ENCODE measurements around the gene LRRC4C. TPM values are rescaled to one million over a fixed set of nuclear protein-coding genes. Genes with fewer than 3 reads are reported as not detected.

LRRC4C gene
- polyA plus RNA-seq, 1 donor from 2014 or later, result 24.3 TPM

DNA sequence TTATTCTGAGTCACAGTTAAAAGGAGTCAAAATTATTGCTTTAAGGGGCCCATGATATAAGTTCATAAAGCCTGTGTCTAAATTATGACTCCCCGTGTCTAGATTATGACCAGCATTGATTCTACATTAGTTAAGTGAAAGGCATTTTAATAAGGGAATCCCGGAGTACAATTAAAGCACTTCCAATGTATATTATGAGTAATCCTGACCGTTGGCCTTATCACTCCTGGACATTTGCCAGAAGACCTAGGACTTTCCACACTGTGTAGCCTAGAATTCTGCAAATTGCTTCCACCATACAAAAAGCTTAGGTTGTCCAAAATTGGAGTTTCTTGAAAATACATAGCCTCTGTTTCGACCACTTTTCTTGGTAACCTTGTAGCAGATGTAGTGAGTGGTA, 1292.6 kb downstream of the LRRC4C start:
- H3K9me3 ChIP-seq (ENCODE audit: low read length), result no peaks in the 10 kb centered on the region
- no peak overlapping the region for H3K9ac ChIP-seq (ENCODE audit: low read length)
- H2AFZ ChIP-seq (ENCODE audit: low read depth, low read length), result no peak overlapping the region
- H3F3A ChIP-seq (ENCODE audit: insufficient read depth, low read length, poor library complexity, severe bottlenecking), result no peaks in the 10 kb centered on the region
- no peak overlapping the region for H3K4me2 ChIP-seq (ENCODE audit: low read length)
- TF ChIP-seq TAF1 (IDR thresholded peaks at IDR 0.05; ENCODE audit: low read depth) (no peak), RAD21 (conservative IDR thresholded peaks at IDR 0.05) (no peak)
- no peaks in the 10 kb centered on the region for H3K27me3 ChIP-seq (ENCODE audit: insufficient read depth, low read depth, low read length)
- H3K4me3 ChIP-seq (ENCODE audit: low read length), result no peak overlapping the region
- no peak overlapping the region for H3K27ac ChIP-seq (ENCODE audit: low read length)
- no peaks in the 10 kb centered on the region for H3K36me3 ChIP-seq (ENCODE audit: insufficient read depth, low read length)
- H4K20me1 ChIP-seq (ENCODE audit: insufficient read depth), result no peaks in the 10 kb centered on the region
- H3K79me2 ChIP-seq (replicated peaks; ENCODE audit: insufficient read depth, low read length), result no peaks in the 10 kb centered on the region
- H3K9me2 ChIP-seq (ENCODE audit: insufficient read depth, low read length), result no peaks in the 10 kb centered on the region

DNA sequence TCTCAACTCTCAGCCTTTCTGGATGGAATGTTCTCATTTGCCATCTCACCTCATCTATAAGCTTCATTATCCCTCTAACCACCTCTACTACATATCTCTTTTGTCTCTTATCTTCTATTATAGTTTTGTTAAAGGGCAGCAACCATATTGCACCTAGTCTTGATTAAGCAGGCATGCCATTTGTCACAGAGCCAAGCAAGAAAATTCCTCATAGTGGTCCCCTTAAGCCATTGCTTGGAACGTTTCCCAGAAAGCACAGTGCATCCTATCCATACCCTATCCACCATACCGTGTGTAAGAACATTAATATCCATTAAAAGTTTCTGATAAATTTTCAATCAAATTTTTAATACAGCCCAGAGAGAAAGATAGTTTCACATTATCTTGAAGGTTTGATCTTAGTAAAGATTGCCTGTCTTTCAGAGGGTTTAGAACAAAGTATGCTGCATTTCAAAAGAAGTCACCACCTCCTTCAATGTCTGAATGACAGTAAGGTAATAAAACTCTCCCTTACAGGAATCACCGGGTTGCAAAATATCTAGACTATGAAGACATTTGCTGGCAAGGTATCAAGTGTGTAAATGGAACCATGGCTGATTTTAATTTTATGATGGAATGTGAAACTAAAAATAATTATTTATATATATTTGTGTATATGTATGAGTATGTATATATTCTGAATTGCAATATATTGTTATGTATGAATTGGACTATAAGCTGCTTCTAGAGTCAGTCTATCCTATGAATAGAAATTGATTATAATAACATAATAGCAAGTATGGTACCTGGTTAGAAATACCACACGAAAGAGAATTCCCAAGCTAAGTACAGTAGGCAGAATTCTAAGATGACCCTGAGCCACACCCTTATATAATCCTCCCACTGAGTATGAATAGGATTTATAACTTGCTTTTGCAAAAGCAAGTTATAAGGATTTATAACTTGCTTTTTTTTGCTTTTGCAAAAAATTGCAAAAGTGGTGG, 1296.3 kb downstream of the LRRC4C start:
- no peaks in the 10 kb centered on the region for H3K79me2 ChIP-seq (replicated peaks; ENCODE audit: insufficient read depth, low read length)
- TF ChIP-seq MXI1 (conservative IDR thresholded peaks at IDR 0.05; ENCODE audit: poor library complexity, severe bottlenecking) (no peak), EZH2 (IDR thresholded peaks at IDR 0.05; ENCODE audit: borderline replicate concordance, insufficient read depth, low read length, poor library complexity, severe bottlenecking) (no peak), SMC3 (conservative IDR thresholded peaks at IDR 0.05; ENCODE audit: poor library complexity) (no peak), POLR2AphosphoS5 (IDR thresholded peaks at IDR 0.05) (no peak), RAD21 (conservative IDR thresholded peaks at IDR 0.05) (no peak), TAF1 (IDR thresholded peaks at IDR 0.05; ENCODE audit: low read depth) (no peak), EP300 (conservative IDR thresholded peaks at IDR 0.05; ENCODE audit: poor library complexity, severe bottlenecking) (no peak)
- TF ChIP-seq, protein P1, sequence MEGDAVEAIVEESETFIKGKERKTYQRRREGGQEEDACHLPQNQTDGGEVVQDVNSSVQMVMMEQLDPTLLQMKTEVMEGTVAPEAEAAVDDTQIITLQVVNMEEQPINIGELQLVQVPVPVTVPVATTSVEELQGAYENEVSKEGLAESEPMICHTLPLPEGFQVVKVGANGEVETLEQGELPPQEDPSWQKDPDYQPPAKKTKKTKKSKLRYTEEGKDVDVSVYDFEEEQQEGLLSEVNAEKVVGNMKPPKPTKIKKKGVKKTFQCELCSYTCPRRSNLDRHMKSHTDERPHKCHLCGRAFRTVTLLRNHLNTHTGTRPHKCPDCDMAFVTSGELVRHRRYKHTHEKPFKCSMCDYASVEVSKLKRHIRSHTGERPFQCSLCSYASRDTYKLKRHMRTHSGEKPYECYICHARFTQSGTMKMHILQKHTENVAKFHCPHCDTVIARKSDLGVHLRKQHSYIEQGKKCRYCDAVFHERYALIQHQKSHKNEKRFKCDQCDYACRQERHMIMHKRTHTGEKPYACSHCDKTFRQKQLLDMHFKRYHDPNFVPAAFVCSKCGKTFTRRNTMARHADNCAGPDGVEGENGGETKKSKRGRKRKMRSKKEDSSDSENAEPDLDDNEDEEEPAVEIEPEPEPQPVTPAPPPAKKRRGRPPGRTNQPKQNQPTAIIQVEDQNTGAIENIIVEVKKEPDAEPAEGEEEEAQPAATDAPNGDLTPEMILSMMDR (IDR thresholded peaks at IDR 0.05; ENCODE audit: poor library complexity, severe bottlenecking), result no peak
- TF ChIP-seq, protein P2, sequence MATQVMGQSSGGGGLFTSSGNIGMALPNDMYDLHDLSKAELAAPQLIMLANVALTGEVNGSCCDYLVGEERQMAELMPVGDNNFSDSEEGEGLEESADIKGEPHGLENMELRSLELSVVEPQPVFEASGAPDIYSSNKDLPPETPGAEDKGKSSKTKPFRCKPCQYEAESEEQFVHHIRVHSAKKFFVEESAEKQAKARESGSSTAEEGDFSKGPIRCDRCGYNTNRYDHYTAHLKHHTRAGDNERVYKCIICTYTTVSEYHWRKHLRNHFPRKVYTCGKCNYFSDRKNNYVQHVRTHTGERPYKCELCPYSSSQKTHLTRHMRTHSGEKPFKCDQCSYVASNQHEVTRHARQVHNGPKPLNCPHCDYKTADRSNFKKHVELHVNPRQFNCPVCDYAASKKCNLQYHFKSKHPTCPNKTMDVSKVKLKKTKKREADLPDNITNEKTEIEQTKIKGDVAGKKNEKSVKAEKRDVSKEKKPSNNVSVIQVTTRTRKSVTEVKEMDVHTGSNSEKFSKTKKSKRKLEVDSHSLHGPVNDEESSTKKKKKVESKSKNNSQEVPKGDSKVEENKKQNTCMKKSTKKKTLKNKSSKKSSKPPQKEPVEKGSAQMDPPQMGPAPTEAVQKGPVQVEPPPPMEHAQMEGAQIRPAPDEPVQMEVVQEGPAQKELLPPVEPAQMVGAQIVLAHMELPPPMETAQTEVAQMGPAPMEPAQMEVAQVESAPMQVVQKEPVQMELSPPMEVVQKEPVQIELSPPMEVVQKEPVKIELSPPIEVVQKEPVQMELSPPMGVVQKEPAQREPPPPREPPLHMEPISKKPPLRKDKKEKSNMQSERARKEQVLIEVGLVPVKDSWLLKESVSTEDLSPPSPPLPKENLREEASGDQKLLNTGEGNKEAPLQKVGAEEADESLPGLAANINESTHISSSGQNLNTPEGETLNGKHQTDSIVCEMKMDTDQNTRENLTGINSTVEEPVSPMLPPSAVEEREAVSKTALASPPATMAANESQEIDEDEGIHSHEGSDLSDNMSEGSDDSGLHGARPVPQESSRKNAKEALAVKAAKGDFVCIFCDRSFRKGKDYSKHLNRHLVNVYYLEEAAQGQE (IDR thresholded peaks at IDR 0.05; ENCODE audit: borderline replicate concordance), result no peak
- H3K27ac ChIP-seq (ENCODE audit: low read length), result no peak overlapping the region

More for the DNA sequence above, 1296.3 kb downstream of the LRRC4C start:
- no peak overlapping the region for H3K4me3 ChIP-seq (ENCODE audit: low read length)
- no peaks in the 10 kb centered on the region for H3K36me3 ChIP-seq (ENCODE audit: insufficient read depth, low read length)
- H3K27me3 ChIP-seq (ENCODE audit: insufficient read depth, low read depth, low read length), result no peaks in the 10 kb centered on the region
- no peak overlapping the region for H2AFZ ChIP-seq (ENCODE audit: low read depth, low read length)
- no peak overlapping the region for H3K4me2 ChIP-seq (ENCODE audit: low read length)
- no peaks in the 10 kb centered on the region for H4K20me1 ChIP-seq (ENCODE audit: insufficient read depth)
- no peaks in the 10 kb centered on the region for H3K9me3 ChIP-seq (ENCODE audit: low read length)
- no peak overlapping the region for H3K9ac ChIP-seq (ENCODE audit: low read length)
- H3F3A ChIP-seq (ENCODE audit: insufficient read depth, low read length, poor library complexity, severe bottlenecking), result no peaks in the 10 kb centered on the region
- H3K9me2 ChIP-seq (ENCODE audit: insufficient read depth, low read length), result no peaks in the 10 kb centered on the region

Data from neural cell (in vitro differentiated cells).